ENCODE results near the gene TMC3. TPM values are rescaled to one million over a fixed set of nuclear protein-coding genes. Genes with fewer than 3 reads are reported as not detected.

TMC3 gene
- total RNA-seq: not detected in 2 replicates

DNA sequence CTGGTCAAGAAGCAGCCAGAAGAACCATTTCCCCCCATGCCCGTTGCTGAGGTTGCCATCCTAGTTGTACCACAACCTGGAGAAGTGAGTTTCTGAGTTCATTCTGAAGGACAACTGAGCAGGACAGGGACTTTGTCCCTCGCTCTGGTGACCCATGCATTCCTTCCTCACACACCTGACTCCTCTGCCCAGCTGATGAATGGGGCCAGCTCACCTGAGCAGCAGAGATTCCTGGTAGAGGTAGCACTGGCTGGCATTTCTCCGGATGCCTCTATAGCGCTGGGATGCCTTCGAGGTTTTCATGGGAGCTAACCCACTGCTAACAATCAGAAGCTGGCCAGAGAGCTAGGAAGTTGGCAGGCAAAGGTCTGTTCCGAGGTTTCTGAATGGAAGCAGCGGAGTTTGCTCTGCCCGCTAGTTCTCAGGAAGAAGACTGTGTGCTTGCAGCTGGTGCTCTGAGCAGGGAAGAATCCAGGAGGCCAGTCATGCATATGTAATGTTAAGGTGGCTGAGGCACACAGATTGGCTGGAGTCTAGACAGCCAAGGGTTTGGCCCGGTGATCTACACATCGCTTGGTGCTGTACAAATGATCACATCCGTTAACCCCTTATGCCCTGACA lies at the start of gene TMC3:
TMC3 (minus strand) TSS at position 439 of the 621 bp plus-strand sequence; CDS start at position 303, 136 bp downstream.

DNA sequence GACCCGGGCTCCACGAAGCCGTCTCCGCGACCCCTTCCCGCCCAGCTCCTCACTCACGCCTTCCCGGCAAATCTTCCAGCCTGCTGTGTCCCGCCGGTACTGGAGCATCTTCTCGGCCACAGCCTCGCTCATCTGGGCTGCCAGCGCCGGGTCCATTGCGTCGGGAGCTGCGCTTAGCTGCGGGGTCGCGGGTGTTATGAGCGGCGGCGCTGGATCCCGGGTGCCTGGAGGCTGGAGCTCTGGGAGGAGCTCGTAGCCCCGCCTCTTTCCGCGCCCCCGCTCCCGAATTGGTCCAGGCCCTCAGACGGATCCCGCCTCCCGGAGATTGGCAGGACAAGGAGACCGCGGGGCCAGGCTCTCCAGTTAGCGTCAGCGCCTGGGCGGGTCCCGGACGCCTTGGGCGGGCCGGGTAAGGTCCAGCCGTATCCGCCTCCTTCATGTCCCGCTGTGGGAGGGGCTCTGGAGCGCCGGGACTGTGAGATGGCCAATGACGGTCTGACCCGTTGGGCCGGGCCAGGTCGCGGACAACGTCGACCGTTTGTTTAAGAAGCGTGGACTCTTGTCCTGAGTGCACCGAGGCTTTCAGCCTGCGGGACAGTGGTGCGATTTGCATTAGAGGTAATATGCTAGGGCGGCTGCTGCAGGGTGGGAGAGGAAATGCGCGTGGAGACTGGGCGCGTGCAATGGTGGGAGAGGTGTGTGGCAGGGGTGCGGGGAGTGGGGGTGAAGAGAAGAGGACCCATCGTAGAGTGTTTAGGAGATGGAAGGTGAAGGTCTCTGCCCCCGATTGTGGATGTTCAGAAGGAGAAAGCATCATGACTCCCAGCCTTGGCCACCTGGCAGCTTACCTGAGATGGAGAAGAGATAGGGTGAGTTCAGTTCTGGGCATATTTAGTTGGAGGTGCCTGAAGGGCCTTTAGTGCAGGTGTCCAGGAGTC lies 49.8 kb downstream of the TMC3 start, which contains the start of gene STARD5:
STARD5 (minus strand) TSS at position 198 of the 938 bp plus-strand sequence; CDS start at position 156, 42 bp downstream.

Other genes starting within 250 kb of the TMC3 start
- 0.14 TPM in 1 of 2 replicates, not detected in the other for gene CFAP161, start 239.9 kb downstream of the TMC3 start, total RNA-seq
- gene IL16, start 177.3 kb downstream of the TMC3 start, total RNA-seq: under 0.01 TPM in 1 of 2 replicates, not detected in the other
- gene STARD5, start 50.1 kb downstream of the TMC3 start, total RNA-seq: 6.7 and 14.3 TPM in 2 replicates

Data from smooth muscle cell of the umbilical artery (primary cell).